ENCODE data around the gene SH3BP4.
"Not testable (repeated sequence)": the region's sequence is repeated elsewhere in the genome, so short reads cannot be mapped to it uniquely, and the experiment has no call there.

Gene SH3BP4

GRCh38 chr2:234999740-235000425 lies 48.1 kb downstream of the SH3BP4 start:
- DNase-seq = no peak

- no peak for DNase-seq
Measured at GRCh38 chr2:235000426-235001236, 48.8 kb downstream of the SH3BP4 start.

GRCh38 chr2:235001237-235002133 lies 49.7 kb downstream of the SH3BP4 start:
- DNase-seq = no peak

GRCh38 chr2:235002198-235003095 lies 50.6 kb downstream of the SH3BP4 start:
- no peak for DNase-seq

GRCh38 chr2:235003096-235003775 lies 51.4 kb downstream of the SH3BP4 start:
- DNase-seq = no peak

- DNase-seq = no peak
Measured at GRCh38 chr2:235004329-235004903, 52.6 kb downstream of the SH3BP4 start.

- no peak for DNase-seq
Measured at GRCh38 chr2:235005023-235005422, 53.2 kb downstream of the SH3BP4 start.

GRCh38 chr2:235005603-235006259 lies 53.9 kb downstream of the SH3BP4 start:
- DNase-seq = peak; percentile 78

GRCh38 chr2:235006461-235006860 lies 54.6 kb downstream of the SH3BP4 start:
- DNase-seq = no peak

GRCh38 chr2:235006986-235007385 lies 55.2 kb downstream of the SH3BP4 start:
- no peak for DNase-seq

GRCh38 chr2:235007664-235008457 lies 56.0 kb downstream of the SH3BP4 start:
- no peak for DNase-seq

GRCh38 chr2:235008584-235009044 lies 56.8 kb downstream of the SH3BP4 start:
- no peak for DNase-seq

- no peak for DNase-seq
Measured at GRCh38 chr2:235009081-235009480, 57.3 kb downstream of the SH3BP4 start.

GRCh38 chr2:235010117-235010714 lies 58.4 kb downstream of the SH3BP4 start:
- no peak for DNase-seq

GRCh38 chr2:235011607-235011928 lies 59.8 kb downstream of the SH3BP4 start:
- no peak for DNase-seq

- peak; percentile 61 for DNase-seq
Measured at GRCh38 chr2:235011929-235012631, 60.3 kb downstream of the SH3BP4 start.

GRCh38 chr2:235017441-235017840 lies 65.6 kb downstream of the SH3BP4 start:
- DNase-seq = no peak

- DNase-seq = no peak
Measured at GRCh38 chr2:235018838-235019237, 67.0 kb downstream of the SH3BP4 start.

- DNase-seq = not testable (repeated sequence)
Measured at GRCh38 chr2:235020141-235020540, 68.3 kb downstream of the SH3BP4 start.
